NCI-H1694 (cell line): ENCODE measurements around the gene RSPO3.
"Not testable (repeated sequence)": the region's sequence is repeated elsewhere in the genome, so short reads cannot be mapped to it uniquely, and the experiment has no call there.

Source experiments
- DNase-seq: peaks from one replicate; lab custom pipeline; 2025; lab: John Stamatoyannopoulos, UW

Gene RSPO3

GRCh38 chr6:127118298-127119101 is at the start of gene RSPO3:
TSS of gene RSPO3 (plus strand) at chr6:127118671. CDS start at chr6:127119193, 522 bp downstream.
- DNase-seq, result peak; percentile 5

GRCh38 chr6:127069659-127070279 is 48.7 kb upstream of the RSPO3 start:
- no peak for DNase-seq

- no peak for DNase-seq
Measured at GRCh38 chr6:127073222-127073621, 45.2 kb upstream of the RSPO3 start.

- no peak for DNase-seq
Measured at GRCh38 chr6:127076466-127076865, 42.0 kb upstream of the RSPO3 start.

GRCh38 chr6:127077886-127078285 is 40.6 kb upstream of the RSPO3 start:
- DNase-seq, result no peak

- DNase-seq, result no peak
Measured at GRCh38 chr6:127078669-127079068, 39.8 kb upstream of the RSPO3 start.

- no peak for DNase-seq
Measured at GRCh38 chr6:127079681-127080080, 38.8 kb upstream of the RSPO3 start.

GRCh38 chr6:127080081-127080480 is 38.4 kb upstream of the RSPO3 start:
- DNase-seq, result no peak

- no peak for DNase-seq
Measured at GRCh38 chr6:127083231-127083962, 35.1 kb upstream of the RSPO3 start.

GRCh38 chr6:127083963-127084310 is 34.5 kb upstream of the RSPO3 start:
- DNase-seq, result no peak

- no peak for DNase-seq
Measured at GRCh38 chr6:127085181-127085580, 33.3 kb upstream of the RSPO3 start.

GRCh38 chr6:127090051-127090450 is 28.4 kb upstream of the RSPO3 start:
- no peak for DNase-seq

GRCh38 chr6:127092466-127092865 is 26.0 kb upstream of the RSPO3 start:
- DNase-seq, result no peak

- no peak for DNase-seq
Measured at GRCh38 chr6:127094791-127095190, 23.7 kb upstream of the RSPO3 start.

- no peak for DNase-seq
Measured at GRCh38 chr6:127096167-127096566, 22.3 kb upstream of the RSPO3 start.

- not testable (repeated sequence) for DNase-seq
Measured at GRCh38 chr6:127097442-127097841, 21.0 kb upstream of the RSPO3 start.

GRCh38 chr6:127100510-127101140 is 17.8 kb upstream of the RSPO3 start:
- no peak for DNase-seq

- no peak for DNase-seq
Measured at GRCh38 chr6:127102299-127102698, 16.2 kb upstream of the RSPO3 start.

GRCh38 chr6:127102859-127103258 is 15.6 kb upstream of the RSPO3 start:
- DNase-seq, result no peak

- no peak for DNase-seq
Measured at GRCh38 chr6:127103482-127103881, 15.0 kb upstream of the RSPO3 start.

GRCh38 chr6:127107916-127108315 is 10.6 kb upstream of the RSPO3 start:
- no peak for DNase-seq

GRCh38 chr6:127110712-127111111 is 7.8 kb upstream of the RSPO3 start:
- no peak for DNase-seq

- DNase-seq, result no peak
Measured at GRCh38 chr6:127111526-127111925, 6.9 kb upstream of the RSPO3 start.
